GM21515 (cell line): Measurements from ENCODE around the gene NR2F1.
"Not testable (repeated sequence)": the region's sequence is repeated elsewhere in the genome, so short reads cannot be mapped to it uniquely, and the experiment has no call there.

Experiments
- ATAC-seq: cut with Tn5 transposase; IDR thresholded peaks from one replicate; pipeline ENCODE4 v1.9.1; 2021; ENCODE audit not compliant: unreplicated experiment

Gene NR2F1

GRCh38 chr5:93582677-93583438 is at the start of gene NR2F1:
Gene NR2F1 (plus strand): TSS chr5:93583222. CDS start chr5:93585024, 1,802 bp downstream.
- ATAC-seq: no peak

- no peak for ATAC-seq
Measured at GRCh38 chr5:93545872-93546271, 37.1 kb upstream of the NR2F1 start.

- ATAC-seq: not testable (repeated sequence)
Measured at GRCh38 chr5:93549594-93549993, 33.4 kb upstream of the NR2F1 start.

GRCh38 chr5:93557021-93557604 is 25.9 kb upstream of the NR2F1 start:
- no peak for ATAC-seq

- no peak for ATAC-seq
Measured at GRCh38 chr5:93566091-93566490, 16.9 kb upstream of the NR2F1 start.

GRCh38 chr5:93567424-93567823 is 15.6 kb upstream of the NR2F1 start:
- ATAC-seq: no peak

- ATAC-seq: no peak
Measured at GRCh38 chr5:93569300-93570160, 13.5 kb upstream of the NR2F1 start.

GRCh38 chr5:93570294-93571113 is 12.5 kb upstream of the NR2F1 start:
- ATAC-seq: no peak

GRCh38 chr5:93571114-93571949 is 11.7 kb upstream of the NR2F1 start:
- ATAC-seq: no peak

- ATAC-seq: no peak
Measured at GRCh38 chr5:93572101-93572607, 10.9 kb upstream of the NR2F1 start.

GRCh38 chr5:93572608-93573353 is 10.2 kb upstream of the NR2F1 start:
- no peak for ATAC-seq

- ATAC-seq: no peak
Measured at GRCh38 chr5:93573354-93574351, 9.4 kb upstream of the NR2F1 start.

- no peak for ATAC-seq
Measured at GRCh38 chr5:93574491-93575305, 8.3 kb upstream of the NR2F1 start.

GRCh38 chr5:93575461-93576414 is 7.3 kb upstream of the NR2F1 start:
- no peak for ATAC-seq

GRCh38 chr5:93576994-93577853 is 5.8 kb upstream of the NR2F1 start:
- ATAC-seq: no peak
